ENCODE results near the gene ARMH4.

- TF ChIP-seq EZH2 (IDR thresholded peaks at IDR 0.05; ENCODE audit: borderline replicate concordance, insufficient read depth, low read depth, low read length, poor library complexity, severe bottlenecking), result no peak
- TF ChIP-seq CTCF (IDR thresholded peaks at IDR 0.05), result no peak
Measured at GRCh38 chr14:58098507-58098906, 53.5 kb downstream of the ARMH4 start.

Measured in B cell (primary cell).